Measurements from ENCODE around the gene HGD. TPM values are rescaled to one million over a fixed set of nuclear protein-coding genes. Genes with fewer than 3 reads are reported as not detected.

Gene HGD
- total RNA-seq, 4 donors from 2014 or later, result 20.9 to 87.7 (median 73.2) TPM

DNA sequence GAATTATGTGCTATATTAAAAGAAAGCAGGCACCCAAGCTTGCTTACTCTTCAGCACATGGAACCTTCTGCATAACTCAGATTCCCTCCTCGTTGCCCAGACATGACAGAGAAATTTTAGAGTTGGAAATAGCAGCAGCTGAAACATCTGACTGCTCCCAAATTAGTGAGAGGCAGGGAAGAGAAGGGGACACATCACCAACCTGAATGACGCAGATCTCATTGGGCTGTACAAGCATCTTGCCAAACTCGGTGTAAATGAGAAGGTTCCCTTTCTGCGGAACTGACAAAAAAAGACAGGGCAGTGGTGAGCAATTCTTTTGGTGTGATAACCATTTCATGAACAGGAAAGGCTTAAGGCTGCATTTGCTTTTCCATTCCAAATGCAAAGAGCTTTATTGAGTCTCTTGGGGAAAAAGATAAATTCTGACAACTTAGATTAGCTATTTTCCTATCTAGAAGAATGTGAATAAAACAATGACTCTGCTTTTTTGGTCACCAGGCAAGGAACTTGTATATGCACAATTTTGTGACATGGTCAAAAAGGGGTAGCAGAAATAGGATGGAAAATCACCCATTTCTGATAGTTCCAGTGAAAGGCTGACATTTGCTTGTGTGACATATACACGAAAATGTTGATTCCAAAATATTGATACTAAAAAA lies 35.1 kb downstream of the HGD start:
- H3K27me3 ChIP-seq, result no peaks in the 10 kb centered on the region
- in situ Hi-C loops (cut with MboI; ENCODE audit: low pct_ligation_motif_present in 1 of 4, low pct_unique_long_range_greater_than_20kb in 1 of 4, low sequenced_read_pairs in 3 of 4), result no loop called here
- no peaks in the 10 kb centered on the region for H3K9me3 ChIP-seq
- DNase-seq, result no peak
- H3K4me3 ChIP-seq, result no peak overlapping the region
- WGBS, 2 donors (ENCODE audit: low coverage in 1 of 2), result 69 to 90% methylated on average over 4 to 5 of the region's 5 CpGs
- intact Hi-C loops (cut with DNase I; ENCODE audit: low total_unique reads), result no loop called here
- TF ChIP-seq, protein P1, sequence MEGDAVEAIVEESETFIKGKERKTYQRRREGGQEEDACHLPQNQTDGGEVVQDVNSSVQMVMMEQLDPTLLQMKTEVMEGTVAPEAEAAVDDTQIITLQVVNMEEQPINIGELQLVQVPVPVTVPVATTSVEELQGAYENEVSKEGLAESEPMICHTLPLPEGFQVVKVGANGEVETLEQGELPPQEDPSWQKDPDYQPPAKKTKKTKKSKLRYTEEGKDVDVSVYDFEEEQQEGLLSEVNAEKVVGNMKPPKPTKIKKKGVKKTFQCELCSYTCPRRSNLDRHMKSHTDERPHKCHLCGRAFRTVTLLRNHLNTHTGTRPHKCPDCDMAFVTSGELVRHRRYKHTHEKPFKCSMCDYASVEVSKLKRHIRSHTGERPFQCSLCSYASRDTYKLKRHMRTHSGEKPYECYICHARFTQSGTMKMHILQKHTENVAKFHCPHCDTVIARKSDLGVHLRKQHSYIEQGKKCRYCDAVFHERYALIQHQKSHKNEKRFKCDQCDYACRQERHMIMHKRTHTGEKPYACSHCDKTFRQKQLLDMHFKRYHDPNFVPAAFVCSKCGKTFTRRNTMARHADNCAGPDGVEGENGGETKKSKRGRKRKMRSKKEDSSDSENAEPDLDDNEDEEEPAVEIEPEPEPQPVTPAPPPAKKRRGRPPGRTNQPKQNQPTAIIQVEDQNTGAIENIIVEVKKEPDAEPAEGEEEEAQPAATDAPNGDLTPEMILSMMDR (IDR thresholded peaks at IDR 0.05), result no peak
- TF ChIP-seq POLR2AphosphoS5 (IDR thresholded peaks at IDR 0.05), result no peak
- no peak for TF ChIP-seq EP300 (IDR thresholded peaks at IDR 0.05; ENCODE audit: low read depth)
- TF ChIP-seq POLR2A (IDR thresholded peaks at IDR 0.05), result no peak
- no peak overlapping the region for H3K27ac ChIP-seq
- H3K36me3 ChIP-seq, result no peaks in the 10 kb centered on the region
- no peaks in the 10 kb centered on the region for H3K4me1 ChIP-seq

DNA sequence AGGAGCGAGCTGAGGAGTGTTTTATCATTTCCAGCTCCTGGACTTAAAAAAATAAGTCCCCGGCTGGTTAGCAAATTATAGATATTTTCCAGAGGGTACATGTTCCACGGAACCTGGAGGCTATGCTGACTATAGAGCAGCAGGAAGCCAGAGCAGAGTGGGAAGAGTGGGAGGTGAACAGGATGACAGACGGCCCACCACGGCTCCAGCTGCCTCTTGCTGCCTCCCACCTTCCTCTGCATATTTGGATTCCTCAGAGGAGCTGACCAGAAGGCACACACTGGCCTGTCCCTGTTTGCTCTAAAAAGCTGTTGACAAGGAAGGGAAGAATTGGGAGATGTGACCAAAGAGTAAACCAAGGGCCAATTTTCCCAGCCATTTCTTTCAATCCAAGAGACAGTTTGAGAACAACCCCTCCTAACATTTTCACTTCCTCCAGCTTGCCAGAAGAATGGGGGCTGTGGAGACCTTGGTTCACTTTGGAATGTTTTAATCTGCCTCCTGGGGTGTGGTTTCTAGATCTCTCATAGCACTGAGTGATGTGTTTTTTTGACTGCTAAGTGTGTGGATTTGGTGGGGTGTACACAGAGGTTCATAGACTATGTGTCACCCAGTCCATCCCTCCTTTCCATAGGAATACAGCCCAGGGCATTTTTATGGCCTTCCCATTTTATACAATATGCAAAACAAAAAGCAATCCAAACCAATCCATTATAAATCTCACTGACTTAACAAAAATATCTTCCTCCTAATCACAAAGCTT lies 36.8 kb downstream of the HGD start:
- Histone ChIP-seq H3K27me3 (no peaks in the 10 kb centered on the region), H3K4me1 (no peaks in the 10 kb centered on the region), H3K4me3 (no peak overlapping the region), H3K27ac (no peak overlapping the region), H3K36me3 (no peaks in the 10 kb centered on the region), H3K9me3 (no peaks in the 10 kb centered on the region)
- DNase-seq, result no peak
- intact Hi-C loops (cut with DNase I; ENCODE audit: low total_unique reads), result no loop called here
- TF ChIP-seq EP300 (IDR thresholded peaks at IDR 0.05; ENCODE audit: low read depth) (no peak), POLR2A (IDR thresholded peaks at IDR 0.05) (no peak), POLR2AphosphoS5 (IDR thresholded peaks at IDR 0.05) (no peak)
- TF ChIP-seq, protein P1 (IDR thresholded peaks at IDR 0.05), result no peak
- WGBS, 2 donors (ENCODE audit: low coverage in 1 of 2), result 40 to 61% methylated on average over 5 of the region's 5 CpGs
- in situ Hi-C loops (cut with MboI; ENCODE audit: low pct_ligation_motif_present in 1 of 4, low pct_unique_long_range_greater_than_20kb in 1 of 4, low sequenced_read_pairs in 3 of 4), result no loop called here

DNA sequence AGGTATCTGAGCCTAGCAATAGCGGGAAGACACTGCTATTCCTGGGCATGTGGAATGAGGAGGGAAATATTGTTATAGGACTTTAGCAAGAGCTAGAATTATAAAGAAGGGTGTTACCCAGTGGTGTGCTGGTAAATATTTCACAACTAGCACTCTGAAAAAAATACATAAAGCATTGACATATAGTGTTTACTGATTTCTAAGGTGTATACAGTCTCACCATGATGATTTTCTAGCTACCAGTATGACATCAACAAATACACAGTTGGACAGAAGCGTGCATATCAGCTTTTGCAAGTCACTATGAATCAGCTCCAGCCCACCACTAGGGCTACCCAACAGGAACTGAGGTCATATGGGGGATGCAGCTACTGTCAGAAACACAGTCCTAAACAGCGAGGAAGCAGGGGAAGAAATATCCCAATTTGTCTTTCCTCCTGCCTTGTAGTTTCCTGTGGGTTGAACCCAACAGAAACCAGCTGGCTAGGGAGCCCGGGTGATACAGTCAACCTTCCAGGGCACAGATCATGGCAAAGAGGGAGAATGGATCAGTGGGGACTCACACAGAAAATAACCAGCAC lies 39.6 kb downstream of the HGD start:
- no peaks in the 10 kb centered on the region for H3K27me3 ChIP-seq
- H3K9me3 ChIP-seq, result no peaks in the 10 kb centered on the region
- in situ Hi-C loops (cut with MboI; ENCODE audit: low pct_ligation_motif_present in 1 of 4, low pct_unique_long_range_greater_than_20kb in 1 of 4, low sequenced_read_pairs in 3 of 4) (no loop called here), intact Hi-C loops (cut with DNase I; ENCODE audit: low total_unique reads) (no loop called here)
- H3K27ac ChIP-seq, result no peak overlapping the region
- peaks cover 0 to 2% (median 0%) of the 10 kb centered on the region in 4 donors for H3K4me1 ChIP-seq
- no peaks in the 10 kb centered on the region for H3K36me3 ChIP-seq
- no peak for TF ChIP-seq POLR2A (IDR thresholded peaks at IDR 0.05)
- TF ChIP-seq POLR2AphosphoS5 (IDR thresholded peaks at IDR 0.05), result no peak
- TF ChIP-seq EP300 (IDR thresholded peaks at IDR 0.05; ENCODE audit: low read depth), result no peak
- TF ChIP-seq, protein P1 (IDR thresholded peaks at IDR 0.05), result no peak
- no peak overlapping the region for H3K4me3 ChIP-seq
- WGBS, 2 donors (ENCODE audit: low coverage in 1 of 2), result 60 to 72% methylated on average over 4 of the region's 4 CpGs
- no peak for DNase-seq

DNA sequence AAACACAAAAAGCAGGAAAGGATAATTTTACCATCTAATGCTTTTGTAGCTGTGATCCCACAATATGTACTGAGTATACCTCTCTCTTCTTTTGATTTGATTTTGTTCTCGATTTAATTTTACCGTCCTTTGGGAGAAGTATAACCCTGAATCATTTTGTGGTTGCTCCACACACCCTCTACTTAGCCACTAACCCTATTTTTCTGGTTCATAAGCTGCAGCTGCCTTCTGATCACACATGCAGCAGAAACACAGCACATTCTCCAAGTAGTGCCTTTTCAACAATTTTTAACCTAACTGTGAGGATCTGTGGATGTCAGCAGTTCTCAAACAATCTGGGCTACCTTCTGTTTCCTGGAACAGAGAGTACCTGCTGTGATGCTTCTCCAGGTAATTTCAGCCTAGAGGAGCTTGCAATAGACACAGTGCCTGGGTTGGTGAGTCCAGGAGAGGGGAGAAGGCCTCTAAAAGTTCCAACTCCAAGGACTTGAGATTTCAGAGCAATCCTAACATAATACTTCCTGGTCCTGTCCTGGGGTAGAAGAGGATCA lies 40.3 kb downstream of the HGD start:
- in situ Hi-C loops (cut with MboI; ENCODE audit: low pct_ligation_motif_present in 1 of 4, low pct_unique_long_range_greater_than_20kb in 1 of 4, low sequenced_read_pairs in 3 of 4), result no loop called here
- 92 to 100% methylated on average over 2 of the region's 2 CpGs for WGBS, 2 donors (ENCODE audit: low coverage in 1 of 2)
- TF ChIP-seq, protein P1 (IDR thresholded peaks at IDR 0.05), result no peak
- TF ChIP-seq EP300 (IDR thresholded peaks at IDR 0.05; ENCODE audit: low read depth), result no peak
- TF ChIP-seq POLR2AphosphoS5 (IDR thresholded peaks at IDR 0.05), result no peak
- no peak for TF ChIP-seq POLR2A (IDR thresholded peaks at IDR 0.05)
- Histone ChIP-seq H3K27ac (no peak overlapping the region), H3K36me3 (no peaks in the 10 kb centered on the region), H3K9me3 (no peaks in the 10 kb centered on the region), H3K27me3 (no peaks in the 10 kb centered on the region), H3K4me3 (no peak overlapping the region), H3K4me1 (peaks cover 0 to 9% (median 2%) of the 10 kb centered on the region in 4 donors)
- DNase-seq, result no peak
- intact Hi-C loops (cut with DNase I; ENCODE audit: low total_unique reads), result no loop called here
